HepG2 (cell line): ENCODE results near the gene FMNL2. TPM values are rescaled to one million over a fixed set of nuclear protein-coding genes. Genes with fewer than 3 reads are reported as not detected.
A peak's percentile ranks its signal among the peaks of the same experiment; 100 is the strongest.

Source experiments
- BATF2 ChIP-seq: sonication (generic); formaldehyde crosslinking; IDR thresholded peaks from 2 replicates; pipeline ENCODE4 v1.8.0; 2022; ENCODE audit warnings: mild to moderate bottlenecking, missing genetic modification reagents, moderate library complexity
- BRF2 ChIP-seq: sonication (generic); formaldehyde crosslinking; IDR thresholded peaks from 2 replicates; pipeline ENCODE4 v1.8.1; 2022; ENCODE audit warnings: mild to moderate bottlenecking, missing genetic modification reagents
- FOXJ3 ChIP-seq: sonication (generic); formaldehyde crosslinking; IDR thresholded peaks from 2 replicates; pipeline ENCODE4 v1.4.0; 2020; ENCODE audit warnings: missing genetic modification reagents, mild to moderate bottlenecking, borderline replicate concordance
- FUBP1 ChIP-seq: sonication (generic); formaldehyde crosslinking; IDR thresholded peaks from 2 replicates; pipeline ENCODE4 v1.5.1; 2020; ENCODE audit warnings: missing genetic modification reagents, mild to moderate bottlenecking, borderline replicate concordance
- GATAD2A ChIP-seq: IDR thresholded peaks from 2 replicates; pipeline ENCODE4 v1.6.1; 2016
- HDAC6 ChIP-seq: fragments of 200-600 bp; sonication (generic); IDR thresholded peaks from 2 replicates; pipeline ENCODE4 v1.7.0; 2017; ENCODE audit warnings: mild to moderate bottlenecking, antibody characterized with exemption, low read length, low read depth
- HNF4A ChIP-seq: sonication (generic); formaldehyde crosslinking; IDR thresholded peaks from 2 replicates; pipeline ENCODE4 v1.4.0; 2020; ENCODE audit warnings: missing genetic modification reagents
- MED1 ChIP-seq: sonication (generic); formaldehyde crosslinking; IDR thresholded peaks from 2 replicates; pipeline ENCODE4 v1.4.0; 2020; ENCODE audit warnings: missing genetic modification reagents
- MED8 ChIP-seq: sonication (generic); formaldehyde crosslinking; IDR thresholded peaks from 2 replicates; pipeline ENCODE4 v1.8.1; 2023; ENCODE audit warnings: mild to moderate bottlenecking, missing genetic modification reagents; ENCODE audit not compliant: insufficient replicate concordance
- MLLT10 ChIP-seq: sonication (generic); formaldehyde crosslinking; IDR thresholded peaks from 2 replicates; pipeline ENCODE4 v1.4.0; 2020; ENCODE audit warnings: missing genetic modification reagents
- MZF1 ChIP-seq: sonication (generic); formaldehyde crosslinking; IDR thresholded peaks from 2 replicates; pipeline ENCODE4 v1.8.1; 2023; ENCODE audit warnings: mild to moderate bottlenecking, missing genetic modification reagents, borderline replicate concordance
- NCOA2 ChIP-seq: sonication (generic); formaldehyde crosslinking; IDR thresholded peaks from 2 replicates; pipeline ENCODE4 v1.8.0; 2022; ENCODE audit warnings: inconsistent platforms
- NR2F6 ChIP-seq, 2 experiments: IDR thresholded peaks; 2 replicates each; pipeline ENCODE4 v1.6.1; 2016; ENCODE audit warnings: antibody characterized with exemption in 1 of 2, mild to moderate bottlenecking in 1 of 2
- PLSCR1 ChIP-seq: sonication (generic); formaldehyde crosslinking; IDR thresholded peaks from 2 replicates; pipeline ENCODE4 v1.5.0; 2020; ENCODE audit warnings: missing genetic modification reagents, mild to moderate bottlenecking, borderline replicate concordance
- REL ChIP-seq: sonication (generic); formaldehyde crosslinking; conservative IDR thresholded peaks from 2 replicates; pipeline ENCODE4 v1.8.0; 2022; ENCODE audit warnings: mild to moderate bottlenecking, missing genetic modification reagents, moderate library complexity
- SOX6 ChIP-seq, 2 experiments: fragments of 450-650 bp in 1 of 2; sonication (generic) in 1 of 2; formaldehyde crosslinking in 1 of 2; IDR thresholded peaks; 2 replicates each; pipeline versions ENCODE4 v1.4.0 to v1.6.1; 2017 to 2020; ENCODE audit warnings: antibody characterized with exemption in 1 of 2, mild to moderate bottlenecking in 1 of 2, missing genetic modification reagents in 1 of 2
- YEATS4 ChIP-seq: sonication (generic); formaldehyde crosslinking; IDR thresholded peaks from 2 replicates; pipeline ENCODE4 v1.4.0; 2020; ENCODE audit warnings: missing genetic modification reagents, borderline replicate concordance
- ZBTB46 ChIP-seq: sonication (generic); formaldehyde crosslinking; IDR thresholded peaks from 2 replicates; pipeline ENCODE4 v1.4.0; 2020; ENCODE audit warnings: mild to moderate bottlenecking, missing genetic modification reagents, borderline replicate concordance
- ZNF432 ChIP-seq: sonication (generic); formaldehyde crosslinking; IDR thresholded peaks from 2 replicates; pipeline ENCODE4 v1.5.0; 2020; ENCODE audit warnings: missing genetic modification reagents, mild to moderate bottlenecking, borderline replicate concordance
- ZNF484 ChIP-seq: sonication (generic); formaldehyde crosslinking; IDR thresholded peaks from 2 replicates; pipeline ENCODE4 v1.5.1; 2020; ENCODE audit warnings: mild to moderate bottlenecking, low read depth, missing genetic modification reagents, borderline replicate concordance
- polyA plus RNA-seq, 8 experiments: library from polyadenylated mRNA; depleted of rRNA in 3 of 8; stranded (reverse) in 7 of 8; unstranded in 1 of 8; fragments of >200 nt; fragmentation: Illumina TruSeq in 4 of 8; extraction: Trizol in 4 of 8; gene quantifications; 2 replicates each; pipeline versions ENCODE4 v1.2.1 to v1.2.3, GENCODE V29; 2011 to 2016; ENCODE audit warnings: low read depth in 4 of 8, missing spikeins in 1 of 8, mixed read lengths in 1 of 8; ENCODE audit not compliant: insufficient read depth in 1 of 8
- total RNA-seq, 5 experiments: library from RNA; depleted of rRNA; stranded (reverse); fragments of >200 nt; fragmentation: Illumina TruSeq; extraction: Trizol; gene quantifications; 2 replicates each; pipeline ENCODE4 v1.2.3, GENCODE V29; 2016; ENCODE audit warnings: low read depth in 1 of 5

The FMNL2 gene
- total and polyA plus RNA-seq, 2 of the 13 experiments (the other 11 are each of a cell fraction or from before 2014, with no cell fraction given): 66.5 to 67.7 TPM

- no peak for TF ChIP-seq MLLT10
- TF ChIP-seq NR2F6 (IDR thresholded peaks at IDR 0.05): no peak
- 0 out of 2 replicates have a peak, but pooled peaks have one; percentile 13 for TF ChIP-seq NR2F6 (CRISPR knock-in tag; IDR thresholded peaks at IDR 0.05)
- TF ChIP-seq BATF2 (CRISPR knock-in tag): no peak
- TF ChIP-seq SOX6 (IDR thresholded peaks at IDR 0.05): no peak
- TF ChIP-seq SOX6 (CRISPR knock-in tag; IDR thresholded peaks at IDR 0.05): peak; percentile 47; the same call in 1 of the 2 replicates
- TF ChIP-seq REL (CRISPR knock-in tag): no peak
- peak; percentile 32 for TF ChIP-seq MED8 (CRISPR knock-in tag)
- peak; percentile 73 for TF ChIP-seq HNF4A (CRISPR knock-in tag)
- TF ChIP-seq ZNF432 (CRISPR knock-in tag): no peak
- TF ChIP-seq FOXJ3 (CRISPR knock-in tag): peak; percentile 43; the same call in 1 of the 2 replicates
- no peak for TF ChIP-seq FUBP1
- TF ChIP-seq YEATS4: 0 out of 2 replicates have a peak, but pooled peaks have one; percentile 22
- TF ChIP-seq HDAC6: no peak
- 0 out of 2 replicates have a peak, but pooled peaks have one; percentile 9 for TF ChIP-seq NCOA2 (CRISPR knock-in tag)
- TF ChIP-seq MED1 (CRISPR knock-in tag): no peak
- TF ChIP-seq BRF2 (CRISPR knock-in tag): peak; percentile 15; the same call in 1 of the 2 replicates
- TF ChIP-seq PLSCR1 (CRISPR knock-in tag): no peak
- TF ChIP-seq ZNF484 (CRISPR knock-in tag): no peak
- TF ChIP-seq GATAD2A (CRISPR knock-in tag): peak; percentile 17; the same call in 1 of the 2 replicates
- no peak for TF ChIP-seq ZBTB46
- no peak for TF ChIP-seq MZF1
Observed at GRCh38 chr2:152470861-152471854, 136.2 kb downstream of the FMNL2 start (continued).
